SU-DHL-6 (cell line): ENCODE results near the gene GFOD2.

Source experiments
- H2AFZ ChIP-seq: fragments of 200-600 bp; sonication (generic); 2 replicates; pipeline ENCODE4 v1.6.1; 2014; ENCODE audit warnings: low read depth, mild to moderate bottlenecking, moderate library complexity, mixed read lengths, antibody characterized with exemption, low read length; ENCODE audit not compliant: severe bottlenecking
- H3F3A ChIP-seq: fragments of 200-600 bp; shearing (Covaris generic); 2 replicates; pipeline ENCODE4 v1.6.0; 2016; ENCODE audit warnings: antibody characterized with exemption, mild to moderate bottlenecking; ENCODE audit not compliant: insufficient read depth
- H3K27ac ChIP-seq: fragments of 200-600 bp; sonication (generic); 2 replicates; pipeline ENCODE4 v1.5.1; 2016; ENCODE audit warnings: low read depth, mild to moderate bottlenecking, low read length, moderate library complexity, mixed read lengths
- H3K27me3 ChIP-seq: fragments of 200-600 bp; sonication (generic), shearing (Covaris generic); 2 replicates; pipeline ENCODE4 v1.6.0; 2014; ENCODE audit warnings: mild to moderate bottlenecking, low read length
- H3K36me3 ChIP-seq: fragments of 200-600 bp; sonication (generic); 2 replicates; pipeline ENCODE4 v1.6.1; 2014; ENCODE audit warnings: mild to moderate bottlenecking, low read length, mixed read lengths
- H3K4me2 ChIP-seq: fragments of 300-600, 200-600 bp; shearing (Covaris generic), sonication (generic); 2 replicates; pipeline ENCODE4 v1.6.0; 2014; ENCODE audit warnings: low read length, low read depth, mild to moderate bottlenecking; ENCODE audit not compliant: poor library complexity, severe bottlenecking
- H3K4me3 ChIP-seq: fragments of 200-600 bp; sonication (generic); 2 replicates; pipeline ENCODE4 v1.5.1; 2014; ENCODE audit warnings: antibody characterized with exemption, low read length, mild to moderate bottlenecking, mixed read lengths; ENCODE audit not compliant: insufficient read depth, poor library complexity, severe bottlenecking
- H3K79me2 ChIP-seq: fragments of 200-600 bp; sonication (generic); 2 replicates; pipeline ENCODE4 v1.6.1; 2014; ENCODE audit warnings: mild to moderate bottlenecking, low read length, moderate library complexity; ENCODE audit not compliant: insufficient read depth
- H3K9ac ChIP-seq: fragments of 200-600 bp; sonication (generic); 2 replicates; pipeline ENCODE4 v1.7.0; 2014; ENCODE audit warnings: mild to moderate bottlenecking, low read length
- H3K9me2 ChIP-seq: fragments of 200-600 bp; sonication (generic); replicated peaks from 2 replicates; pipeline ENCODE4 v1.6.1; 2014; ENCODE audit warnings: low read length; ENCODE audit not compliant: insufficient read depth
- H3K9me3 ChIP-seq: fragments of 200-600 bp; sonication (generic); 2 replicates; pipeline ENCODE4 v1.6.1; 2014; ENCODE audit warnings: low read length, mixed read lengths; ENCODE audit not compliant: insufficient read depth
- H4K20me1 ChIP-seq: fragments of 200-600 bp; sonication (generic); 2 replicates; pipeline ENCODE4 v1.6.1; 2014; ENCODE audit warnings: low read depth, mild to moderate bottlenecking, antibody characterized with exemption, low read length, moderate library complexity, mixed read lengths
- EZH2phosphoT487 ChIP-seq: fragments of 200-600 bp; sonication (generic), shearing (Covaris generic); conservative IDR thresholded peaks from 2 replicates; pipeline ENCODE4 v1.6.1; 2018; ENCODE audit warnings: mild to moderate bottlenecking, antibody characterized with exemption, low read length, moderate library complexity, mixed read lengths
- TF ChIP-seq, protein P1 (sequence below): fragments of 200-600 bp; sonication (generic); IDR thresholded peaks from one replicate; pipeline ENCODE4 v1.5.1; 2017; ENCODE audit warnings: antibody characterized with exemption, mild to moderate bottlenecking, low read length, moderate library complexity; ENCODE audit not compliant: insufficient read depth, poor library complexity, severe bottlenecking

GFOD2 gene

DNA sequence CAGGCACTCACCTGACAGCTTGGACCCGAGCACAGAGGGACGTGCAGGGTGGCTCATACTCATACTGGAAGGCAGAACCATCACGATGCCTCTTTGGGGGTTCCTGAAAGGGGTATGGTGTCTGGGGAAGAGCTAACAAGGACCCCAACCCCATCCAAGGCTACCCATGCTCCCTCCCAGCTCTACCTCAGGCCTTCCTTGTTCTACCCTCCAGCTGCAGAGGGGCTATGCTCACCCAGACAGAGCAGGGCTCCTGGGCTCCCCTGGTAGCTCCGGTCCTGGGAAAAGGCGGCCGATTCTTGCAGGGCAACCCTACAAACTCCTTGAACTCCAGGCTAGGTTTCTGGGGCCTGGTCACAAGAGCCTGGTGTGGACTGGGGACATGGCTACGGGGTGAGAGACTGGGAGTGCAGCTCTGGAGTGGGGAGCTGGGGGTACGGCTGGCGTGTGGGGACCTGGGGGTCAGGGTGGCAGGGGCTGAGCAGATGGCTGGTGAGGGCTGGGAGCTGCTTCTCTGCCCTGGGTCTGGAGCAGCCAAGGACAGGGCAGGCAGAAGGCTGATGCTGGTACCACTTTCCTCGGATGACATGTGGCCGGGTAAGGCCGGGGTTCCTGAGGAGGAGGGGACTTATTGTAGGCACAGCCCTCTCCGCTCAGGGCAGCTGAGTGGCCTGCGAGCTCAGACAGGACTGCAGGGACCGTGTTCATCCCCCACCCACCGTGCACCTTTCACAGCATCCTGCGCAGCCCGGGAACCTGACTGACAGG is 61.2 kb downstream of the GFOD2 start:
- H3K27ac ChIP-seq = no peak overlapping the region
- no peak overlapping the region for H2AFZ ChIP-seq
- H3K4me2 ChIP-seq = no peak overlapping the region
- no peak overlapping the region for H3K9ac ChIP-seq
- no peak overlapping the region for H3K4me3 ChIP-seq
- no peak for TF ChIP-seq EZH2phosphoT487
- TF ChIP-seq, protein P1, sequence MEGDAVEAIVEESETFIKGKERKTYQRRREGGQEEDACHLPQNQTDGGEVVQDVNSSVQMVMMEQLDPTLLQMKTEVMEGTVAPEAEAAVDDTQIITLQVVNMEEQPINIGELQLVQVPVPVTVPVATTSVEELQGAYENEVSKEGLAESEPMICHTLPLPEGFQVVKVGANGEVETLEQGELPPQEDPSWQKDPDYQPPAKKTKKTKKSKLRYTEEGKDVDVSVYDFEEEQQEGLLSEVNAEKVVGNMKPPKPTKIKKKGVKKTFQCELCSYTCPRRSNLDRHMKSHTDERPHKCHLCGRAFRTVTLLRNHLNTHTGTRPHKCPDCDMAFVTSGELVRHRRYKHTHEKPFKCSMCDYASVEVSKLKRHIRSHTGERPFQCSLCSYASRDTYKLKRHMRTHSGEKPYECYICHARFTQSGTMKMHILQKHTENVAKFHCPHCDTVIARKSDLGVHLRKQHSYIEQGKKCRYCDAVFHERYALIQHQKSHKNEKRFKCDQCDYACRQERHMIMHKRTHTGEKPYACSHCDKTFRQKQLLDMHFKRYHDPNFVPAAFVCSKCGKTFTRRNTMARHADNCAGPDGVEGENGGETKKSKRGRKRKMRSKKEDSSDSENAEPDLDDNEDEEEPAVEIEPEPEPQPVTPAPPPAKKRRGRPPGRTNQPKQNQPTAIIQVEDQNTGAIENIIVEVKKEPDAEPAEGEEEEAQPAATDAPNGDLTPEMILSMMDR = no peak
- no peaks in the 10 kb centered on the region for H3K9me3 ChIP-seq
- no peaks in the 10 kb centered on the region for H3K79me2 ChIP-seq
- no peaks in the 10 kb centered on the region for H3K9me2 ChIP-seq
- H3K36me3 ChIP-seq = no peaks in the 10 kb centered on the region
- H4K20me1 ChIP-seq = no peaks in the 10 kb centered on the region
- H3F3A ChIP-seq = peaks cover 7% of the 10 kb centered on the region; the same call in 1 of the 2 replicates
- H3K27me3 ChIP-seq = no peaks in the 10 kb centered on the region

- H3K36me3 ChIP-seq = no peaks in the 10 kb centered on the region
- no peak overlapping the region for H3K9ac ChIP-seq
- H3K9me2 ChIP-seq = no peaks in the 10 kb centered on the region
- peaks cover 7% of the 10 kb centered on the region; the same call in 1 of the 2 replicates for H3F3A ChIP-seq
- H3K27me3 ChIP-seq = no peaks in the 10 kb centered on the region
- H3K9me3 ChIP-seq = no peaks in the 10 kb centered on the region
- H3K27ac ChIP-seq = no peak overlapping the region
- no peak overlapping the region for H3K4me2 ChIP-seq
- no peak overlapping the region for H3K4me3 ChIP-seq
- no peak overlapping the region for H2AFZ ChIP-seq
- no peaks in the 10 kb centered on the region for H3K79me2 ChIP-seq
- no peak for TF ChIP-seq EZH2phosphoT487
- TF ChIP-seq, protein P1 = no peak
- no peaks in the 10 kb centered on the region for H4K20me1 ChIP-seq
These were observed 62.0 kb downstream of the GFOD2 start for GRCh38 chr16:67657017-67657608.

DNA sequence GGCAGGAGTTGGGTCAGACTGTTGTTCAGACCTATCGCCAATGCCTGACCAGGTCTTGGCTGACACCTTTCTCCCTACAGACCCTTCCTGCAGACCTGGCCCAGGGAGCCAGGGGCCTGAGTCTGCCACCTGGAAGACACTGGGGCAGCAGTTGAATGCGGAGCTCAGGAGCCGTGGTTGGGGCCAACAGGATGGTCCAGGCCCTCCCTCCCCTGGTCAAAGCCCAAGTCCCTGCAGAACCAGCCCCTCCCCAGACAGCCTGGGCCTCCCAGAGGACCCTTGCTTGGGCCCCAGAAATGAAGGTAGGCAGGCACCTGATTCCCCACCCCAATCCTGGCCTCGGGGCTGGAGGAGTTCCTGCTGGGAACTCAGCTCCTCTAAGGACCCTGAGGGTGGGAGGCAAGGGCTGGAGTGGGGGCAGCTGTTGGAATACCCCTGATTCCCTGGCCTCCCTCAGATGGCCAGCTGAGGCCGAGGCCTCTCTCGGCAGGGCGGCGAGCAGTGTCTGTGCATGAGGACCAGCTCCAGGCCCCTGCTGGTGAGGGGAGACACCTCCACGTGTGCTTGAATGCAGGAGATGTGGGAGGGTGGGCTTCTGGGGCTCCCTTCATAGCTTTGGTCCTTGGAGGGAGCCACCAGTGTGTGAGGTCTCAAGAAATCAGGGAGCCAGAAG is 62.6 kb downstream of the GFOD2 start:
- H3K4me2 ChIP-seq = no peak overlapping the region

More for the DNA sequence above, 62.6 kb downstream of the GFOD2 start:
- Histone ChIP-seq H3K27ac (no peak overlapping the region), H3K9ac (no peak overlapping the region), H3K9me3 (no peaks in the 10 kb centered on the region), H3K36me3 (no peaks in the 10 kb centered on the region), H3K4me3 (no peak overlapping the region), H3K9me2 (no peaks in the 10 kb centered on the region), H3K27me3 (no peaks in the 10 kb centered on the region), H4K20me1 (no peaks in the 10 kb centered on the region), H2AFZ (no peak overlapping the region), H3K79me2 (no peaks in the 10 kb centered on the region), H3F3A (peaks cover 7% of the 10 kb centered on the region; the same call in 1 of the 2 replicates)
- TF ChIP-seq, protein P1 = no peak
- TF ChIP-seq EZH2phosphoT487 = no peak
